ENCODE data around the gene ALMS1. TPM values are rescaled to one million over a fixed set of nuclear protein-coding genes. Genes with fewer than 3 reads are reported as not detected.
"Not testable (repeated sequence)": the region's sequence is repeated elsewhere in the genome, so short reads cannot be mapped to it uniquely, and the experiment has no call there.

Gene ALMS1
- polyA plus RNA-seq, 3 donors, result 32.9 to 41.1 (median 38.6) TPM

DNA sequence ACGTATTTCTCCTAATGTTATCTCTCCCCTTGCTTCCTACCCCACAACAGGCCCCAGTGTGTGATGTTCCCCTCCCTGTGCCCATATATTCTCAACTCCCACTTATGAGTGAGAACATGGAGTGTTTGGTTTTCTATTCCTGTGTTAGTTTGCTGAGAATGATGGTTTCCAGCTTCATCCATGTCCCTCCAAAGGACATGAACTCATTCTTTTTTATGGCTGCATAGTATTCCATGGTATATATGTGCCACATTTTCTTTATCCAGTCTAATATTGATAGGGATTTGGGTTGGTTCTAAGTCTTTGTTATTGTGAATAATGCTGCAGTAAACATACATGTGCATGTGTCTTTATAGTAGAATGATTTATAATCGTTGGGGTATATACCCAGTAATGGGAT lies 119.2 kb downstream of the ALMS1 start:
- DNase-seq (ENCODE audit: low read depth in 3 of 3, low spot score in 2 of 3), result not testable (repeated sequence)

GRCh38 chr2:73510470-73510869 lies 124.8 kb downstream of the ALMS1 start:
- not testable (repeated sequence) for DNase-seq (ENCODE audit: low read depth in 3 of 3, low spot score in 2 of 3)

GRCh38 chr2:73516033-73516432 lies 130.4 kb downstream of the ALMS1 start:
- DNase-seq (ENCODE audit: low read depth in 3 of 3, low spot score in 2 of 3), result no peak

DNA sequence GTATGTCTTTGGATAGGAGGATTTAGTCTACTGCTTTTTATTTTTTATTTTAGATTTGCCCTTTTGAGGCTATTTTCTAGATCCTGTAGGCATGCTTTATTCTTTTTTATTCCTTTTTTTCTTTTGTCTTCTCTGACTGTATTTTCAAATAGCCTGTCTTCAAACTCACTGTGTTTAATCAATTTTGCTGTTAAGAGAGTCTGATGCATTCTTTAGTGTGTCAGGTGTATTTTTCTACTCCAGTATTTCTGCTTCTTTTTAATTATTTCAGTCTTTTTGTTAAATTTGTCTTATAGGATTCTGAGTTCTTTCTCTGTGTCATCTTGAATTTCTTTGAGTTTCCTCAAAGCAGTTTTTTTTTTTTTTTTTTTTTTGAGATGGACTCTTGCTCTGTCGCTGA lies 143.1 kb downstream of the ALMS1 start:
- no peak for DNase-seq (ENCODE audit: low read depth in 3 of 3, low spot score in 2 of 3)

DNA sequence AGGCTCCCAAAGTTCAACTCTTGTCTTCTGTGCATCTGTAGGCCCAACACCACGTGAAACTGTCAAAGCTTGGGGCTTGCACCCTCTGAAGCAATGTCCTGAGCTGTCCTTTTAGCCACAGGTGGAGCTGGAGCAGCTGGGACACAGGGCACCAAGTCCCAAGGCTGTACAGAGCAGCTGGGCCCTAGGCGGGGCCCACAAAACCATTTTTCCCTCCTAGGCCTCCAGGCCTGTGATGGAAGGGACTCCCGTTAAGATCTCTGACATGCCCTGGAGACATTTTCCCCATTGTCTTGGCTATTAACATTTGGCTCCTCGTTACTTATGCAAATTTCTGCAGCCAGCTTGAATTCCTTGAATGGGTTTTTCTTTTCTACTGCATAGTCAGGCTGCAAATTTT lies 145.1 kb downstream of the ALMS1 start:
- DNase-seq (ENCODE audit: low read depth in 3 of 3, low spot score in 2 of 3), result not testable (repeated sequence)

GRCh38 chr2:73532381-73532780 lies 146.7 kb downstream of the ALMS1 start:
- DNase-seq (ENCODE audit: low read depth in 3 of 3, low spot score in 2 of 3), result no peak

DNA sequence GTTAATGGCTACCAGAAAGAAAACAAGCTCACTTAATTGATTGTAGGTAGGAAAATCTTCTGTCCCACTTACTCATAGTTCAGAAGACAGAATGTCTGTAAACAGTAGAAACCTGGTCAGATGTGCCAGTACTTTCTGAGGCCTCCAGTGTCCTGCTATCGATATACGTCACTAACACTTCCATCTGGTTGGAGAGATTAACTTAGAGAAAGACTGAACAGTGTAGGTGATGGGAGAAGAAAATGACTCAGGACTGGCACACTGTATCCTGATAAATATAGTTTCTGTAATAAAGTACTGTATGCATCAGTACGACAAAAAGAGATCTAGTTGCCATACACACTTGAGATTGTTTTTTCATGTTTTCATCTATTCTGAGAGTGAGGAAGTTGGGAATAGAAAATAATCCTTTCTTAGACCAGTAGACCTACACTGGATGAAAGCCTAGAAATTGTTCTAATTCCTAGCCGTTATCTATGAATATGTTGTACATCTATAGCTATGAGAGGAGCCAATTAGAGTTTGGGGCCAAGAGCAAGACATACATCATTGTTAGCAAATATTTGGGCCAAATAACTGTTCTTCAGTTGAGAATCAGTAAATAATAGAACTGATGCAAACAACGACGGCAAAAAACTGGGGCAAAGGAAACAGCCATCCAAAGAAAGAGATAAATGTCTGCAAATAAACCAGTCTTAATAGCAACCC lies 150.7 kb downstream of the ALMS1 start:
- no peak for DNase-seq (ENCODE audit: low read depth in 3 of 3, low spot score in 2 of 3)

GRCh38 chr2:73560875-73561274 lies 175.2 kb downstream of the ALMS1 start:
- DNase-seq (ENCODE audit: low read depth in 3 of 3, low spot score in 2 of 3), result not testable (repeated sequence)

- no peak for DNase-seq (ENCODE audit: low read depth in 3 of 3, low spot score in 2 of 3)
Measured at GRCh38 chr2:73561422-73561821, 175.8 kb downstream of the ALMS1 start.

- no peak for DNase-seq (ENCODE audit: low read depth in 3 of 3, low spot score in 2 of 3)
Measured at GRCh38 chr2:73564986-73565385, 179.3 kb downstream of the ALMS1 start.

GRCh38 chr2:73566288-73566878 lies 180.7 kb downstream of the ALMS1 start:
- no peak for DNase-seq (ENCODE audit: low read depth in 3 of 3, low spot score in 2 of 3)

DNA sequence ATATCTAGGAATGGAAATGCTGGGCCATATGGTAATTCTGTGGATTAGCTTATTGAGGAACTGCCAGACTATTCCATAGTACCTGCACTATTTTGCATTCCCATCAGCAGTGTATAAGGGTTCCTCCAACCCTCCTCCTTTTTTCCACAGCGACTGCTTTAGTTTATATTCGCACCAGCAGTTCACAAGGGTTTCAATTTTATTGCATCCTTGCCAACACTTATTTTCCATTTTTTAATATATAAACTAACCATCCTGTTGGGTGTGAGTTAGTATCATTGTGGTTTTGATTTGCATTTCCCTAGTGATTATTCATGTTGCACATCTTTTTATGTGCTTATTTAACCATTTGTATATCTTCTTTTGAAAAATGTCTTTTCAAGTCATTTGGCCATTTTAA lies 189.6 kb downstream of the ALMS1 start:
- no peak for DNase-seq (ENCODE audit: low read depth in 3 of 3, low spot score in 2 of 3)

DNA sequence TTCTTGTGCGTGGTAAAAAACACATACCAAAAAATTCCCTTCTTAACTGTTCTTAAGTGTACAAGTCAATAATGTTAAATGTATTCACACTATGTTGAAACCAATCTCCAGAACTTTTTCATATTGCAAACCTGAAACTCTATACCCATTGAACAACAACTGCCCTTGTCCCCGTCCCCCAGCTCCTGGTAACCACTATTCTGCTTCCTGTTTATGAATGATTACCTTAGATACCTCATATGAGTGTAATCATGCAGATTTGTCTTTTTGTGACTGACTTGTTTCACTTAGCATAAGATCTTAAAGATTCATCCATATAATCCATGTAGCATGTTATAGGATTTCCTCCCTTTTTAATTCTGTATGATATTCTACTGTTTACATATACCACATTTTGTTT lies 196.7 kb downstream of the ALMS1 start:
- no peak for DNase-seq (ENCODE audit: low read depth in 3 of 3, low spot score in 2 of 3)

DNA sequence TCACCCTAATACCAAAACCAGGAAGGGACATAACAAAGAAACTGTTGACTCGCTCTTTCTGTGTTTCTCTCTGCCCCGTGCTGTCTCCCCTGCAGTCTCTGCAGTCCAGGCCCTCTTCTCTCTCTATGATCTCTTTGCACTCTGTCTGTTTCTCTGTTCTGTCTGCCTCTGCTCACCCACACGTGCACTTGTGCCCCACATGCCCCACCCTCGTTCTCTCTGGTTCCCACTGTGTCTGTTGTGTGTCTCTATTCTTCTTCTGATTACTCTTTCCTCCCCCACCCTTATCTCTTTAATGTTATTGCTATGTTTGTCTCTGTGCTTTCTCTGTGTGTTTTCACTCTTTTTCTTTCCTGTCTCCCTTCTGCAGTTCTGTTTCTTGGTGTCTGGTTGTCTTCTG lies 202.5 kb downstream of the ALMS1 start:
- DNase-seq (ENCODE audit: low read depth in 3 of 3, low spot score in 2 of 3), result no peak

DNA sequence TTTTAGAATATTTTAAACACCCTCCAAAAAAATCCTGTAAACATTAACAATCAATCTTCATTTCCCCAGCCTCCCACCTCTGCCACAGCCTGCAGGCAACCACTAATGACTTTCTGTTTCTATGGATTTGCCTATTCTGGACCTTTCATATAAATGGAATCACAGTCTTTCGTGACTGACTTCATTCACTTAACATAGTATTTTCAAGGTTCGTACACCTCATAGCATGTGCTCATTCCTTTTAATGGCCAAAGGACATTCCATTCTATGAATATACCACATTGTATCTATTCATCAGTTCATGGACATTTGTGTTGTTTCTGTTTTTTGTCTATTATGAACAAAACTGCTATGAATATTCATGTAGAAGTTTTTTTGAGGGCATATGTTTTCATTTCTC lies 208.0 kb downstream of the ALMS1 start:
- DNase-seq (ENCODE audit: low read depth in 3 of 3, low spot score in 2 of 3), result no peak

- DNase-seq (ENCODE audit: low read depth in 3 of 3, low spot score in 2 of 3), result no peak
Measured at GRCh38 chr2:73594251-73594650, 208.6 kb downstream of the ALMS1 start.

GRCh38 chr2:73601780-73602179 lies 216.1 kb downstream of the ALMS1 start:
- no peak for DNase-seq (ENCODE audit: low read depth in 3 of 3, low spot score in 2 of 3)

- DNase-seq (ENCODE audit: low read depth in 3 of 3, low spot score in 2 of 3), result not testable (repeated sequence)
Measured at GRCh38 chr2:73603099-73603588, 217.5 kb downstream of the ALMS1 start.

- DNase-seq (ENCODE audit: low read depth in 3 of 3, low spot score in 2 of 3), result not testable (repeated sequence)
Measured at GRCh38 chr2:73604589-73604988, 219.0 kb downstream of the ALMS1 start.

GRCh38 chr2:73610111-73610510 lies 224.5 kb downstream of the ALMS1 start:
- DNase-seq (ENCODE audit: low read depth in 3 of 3, low spot score in 2 of 3), result no peak

DNA sequence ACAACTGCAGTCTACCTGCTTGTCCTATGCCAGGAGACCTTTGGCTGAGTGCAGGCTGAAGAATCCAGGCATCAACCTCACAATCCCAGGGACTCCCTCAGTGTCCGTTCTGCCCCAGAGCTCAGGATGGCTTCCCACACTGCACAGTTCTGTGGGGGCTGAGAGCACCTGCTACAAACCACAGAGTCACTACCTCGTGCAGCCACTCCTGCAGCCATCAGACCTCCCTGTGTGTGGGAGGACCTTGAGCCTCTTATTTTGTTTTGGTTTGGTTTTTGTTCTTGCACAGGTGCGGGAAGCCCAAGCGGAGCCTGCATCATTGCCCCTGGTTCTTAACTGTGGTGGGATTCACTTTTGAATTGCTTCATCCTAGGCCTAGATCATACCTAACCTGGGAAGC lies 225.6 kb downstream of the ALMS1 start:
- DNase-seq (ENCODE audit: low read depth in 3 of 3, low spot score in 2 of 3), result no peak

DNA sequence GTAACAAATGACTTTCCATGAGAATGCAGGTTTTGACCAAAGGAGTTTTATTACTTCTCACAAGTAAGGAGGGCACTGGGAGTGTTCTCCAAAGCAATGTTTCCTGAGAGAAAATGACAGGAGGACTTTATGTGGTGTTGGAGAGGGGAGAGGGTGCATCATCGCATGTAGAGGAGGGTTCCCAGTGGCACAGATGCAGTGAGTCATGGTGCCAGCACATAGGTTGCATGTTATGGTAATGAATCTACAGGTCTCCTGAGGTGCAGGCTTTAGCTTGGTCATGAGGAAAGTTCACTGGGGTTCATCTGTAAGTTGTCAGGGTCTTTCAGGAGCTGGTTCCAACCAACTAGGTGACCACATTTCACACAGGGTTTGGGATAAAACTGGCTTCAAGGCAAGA lies 226.2 kb downstream of the ALMS1 start:
- DNase-seq (ENCODE audit: low read depth in 3 of 3, low spot score in 2 of 3), result no peak
